GM20000 (cell line): ENCODE data around the gene OTOS.

Source experiments
- DNase-seq: peaks from one replicate; pipeline ENCODE4 v3.0.0; 2012; ENCODE audit warnings: low spot score
- TF ChIP-seq, protein P1 (sequence below): IDR thresholded peaks from 2 replicates; pipeline ENCODE4 v1.5.1; 2012; ENCODE audit warnings: mild to moderate bottlenecking, control low read depth; ENCODE audit errors: extremely low read depth, missing control alignments

The OTOS gene

DNA sequence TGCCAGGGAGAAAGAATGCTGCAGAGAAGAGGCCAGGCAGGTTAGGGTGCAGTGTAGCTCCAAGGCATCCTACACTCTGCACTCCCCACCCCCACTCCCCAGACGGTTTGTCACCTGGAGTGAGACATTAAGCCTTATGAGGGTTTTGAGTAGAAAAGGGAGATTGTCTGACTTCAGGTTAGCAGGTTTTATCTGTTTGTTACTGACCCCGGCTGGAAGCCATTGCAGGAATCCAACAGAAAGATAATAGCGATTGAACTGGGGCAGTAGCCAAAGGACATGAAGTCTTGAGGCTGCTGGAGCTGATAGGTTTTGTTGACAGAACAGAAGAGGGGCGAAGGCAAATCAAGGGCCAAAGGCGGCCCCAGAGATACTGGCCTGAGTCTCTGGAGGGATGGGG, 51.2 kb downstream of the OTOS start:
- DNase-seq = no peak
- TF ChIP-seq, protein P1, sequence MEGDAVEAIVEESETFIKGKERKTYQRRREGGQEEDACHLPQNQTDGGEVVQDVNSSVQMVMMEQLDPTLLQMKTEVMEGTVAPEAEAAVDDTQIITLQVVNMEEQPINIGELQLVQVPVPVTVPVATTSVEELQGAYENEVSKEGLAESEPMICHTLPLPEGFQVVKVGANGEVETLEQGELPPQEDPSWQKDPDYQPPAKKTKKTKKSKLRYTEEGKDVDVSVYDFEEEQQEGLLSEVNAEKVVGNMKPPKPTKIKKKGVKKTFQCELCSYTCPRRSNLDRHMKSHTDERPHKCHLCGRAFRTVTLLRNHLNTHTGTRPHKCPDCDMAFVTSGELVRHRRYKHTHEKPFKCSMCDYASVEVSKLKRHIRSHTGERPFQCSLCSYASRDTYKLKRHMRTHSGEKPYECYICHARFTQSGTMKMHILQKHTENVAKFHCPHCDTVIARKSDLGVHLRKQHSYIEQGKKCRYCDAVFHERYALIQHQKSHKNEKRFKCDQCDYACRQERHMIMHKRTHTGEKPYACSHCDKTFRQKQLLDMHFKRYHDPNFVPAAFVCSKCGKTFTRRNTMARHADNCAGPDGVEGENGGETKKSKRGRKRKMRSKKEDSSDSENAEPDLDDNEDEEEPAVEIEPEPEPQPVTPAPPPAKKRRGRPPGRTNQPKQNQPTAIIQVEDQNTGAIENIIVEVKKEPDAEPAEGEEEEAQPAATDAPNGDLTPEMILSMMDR = no peak
